ENCODE data around the gene PTCH1. TPM values are rescaled to one million over a fixed set of nuclear protein-coding genes. Genes with fewer than 3 reads are reported as not detected.

Gene PTCH1
- total RNA-seq, 1 experiment from 2014 or later, result 15.2 TPM

DNA sequence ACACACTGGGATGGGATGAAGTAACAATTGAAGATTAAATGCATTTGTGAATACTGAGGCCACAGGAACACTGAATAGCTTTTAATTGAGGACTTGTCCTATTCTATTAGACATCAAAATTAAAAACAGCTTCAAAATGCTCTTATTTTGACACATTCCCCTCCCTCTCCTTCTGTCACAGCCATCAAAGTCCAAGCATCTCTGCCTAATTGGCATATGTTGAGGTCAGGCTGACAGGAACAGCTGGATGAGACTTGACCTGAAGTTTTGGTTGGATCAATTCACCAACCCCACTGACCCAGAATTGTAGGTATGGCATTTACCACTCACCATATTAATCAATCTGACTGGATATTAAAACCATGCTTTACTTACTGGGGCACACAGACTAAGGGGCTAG lies 96.3 kb downstream of the PTCH1 start:
- ChIA-PET CTCF (no interaction called here), RAD21 (ENCODE audit: low non-redundant PET in 1 of 2, low total read pairs in 2 of 2, uncharacterized antibody in 2 of 2, unreplicated experiment in 2 of 2) (no interaction called here), POLR2A (interaction anchor here (0.7 kb wide), 1 partner anchor 869 kb away, joined by 3 read pairs; no protein-coding TSS in a partner anchor)
- Histone ChIP-seq H2AFZ (ENCODE audit: low read depth, low read length, poor library complexity, severe bottlenecking) (no peak overlapping the region), H3K4me2 (ENCODE audit: low read length) (no peak overlapping the region), H3K27me3 (ENCODE audit: insufficient read depth, low read length) (no peaks in the 10 kb centered on the region), H3K36me3 (ENCODE audit: control insufficient read depth in 1 of 2, insufficient read depth in 2 of 2, low read length in 2 of 2) (peaks cover 0 to 10% of the 10 kb centered on the region in 2 experiments; a peak in 1 of 4 replicates), H3K79me2 (ENCODE audit: insufficient read depth, low read length) (peaks cover 20% of the 10 kb centered on the region; the same call in 1 of the 2 replicates), H4K20me1 (ENCODE audit: insufficient read depth) (no peaks in the 10 kb centered on the region), H3K27ac (ENCODE audit: low read depth, low read length) (no peak overlapping the region), H3K9me2 (ENCODE audit: insufficient read depth) (no peaks in the 10 kb centered on the region), H3K9ac (ENCODE audit: low read length) (no peak overlapping the region), H3K4me3 (replicated peaks in 1 of 2; ENCODE audit: low read depth in 1 of 2, low read length in 2 of 2) (no peak overlapping the region), H3K4me1 (ENCODE audit: control insufficient read depth in 1 of 2, insufficient read depth in 2 of 2, low read length in 2 of 2) (peaks cover 0 to 5% of the 10 kb centered on the region in 2 experiments; a peak in 2 of 4 replicates), H3K9me3 (ENCODE audit: control insufficient read depth in 1 of 2, insufficient read depth in 1 of 2, low read depth in 1 of 2, low read length in 2 of 2) (peaks cover 5 to 10% of the 10 kb centered on the region in 2 experiments; a peak in 3 of 4 replicates)
- intact Hi-C loops (cut with micrococcal nuclease), result no loop called here
- no TSS peak for BruUV-seq (replicated peaks)
- no peak for DNase-seq (ENCODE audit: low read depth, low spot score)
- no peak for ATAC-seq
- TF ChIP-seq SRF (IDR thresholded peaks at IDR 0.05; ENCODE audit: low read depth) (no peak), ZNF274 (IDR thresholded peaks at IDR 0.05; ENCODE audit: low read depth, low read length) (no peak), POLR2A (IDR thresholded peaks at IDR 0.05; ENCODE audit: borderline replicate concordance, extremely low read depth, insufficient read depth, insufficient read length) (no peak), FOSL1 (IDR thresholded peaks at IDR 0.05; ENCODE audit: low read depth) (no peak), ELF1 (IDR thresholded peaks at IDR 0.05; ENCODE audit: borderline replicate concordance, low read depth) (no peak), EGR1 (IDR thresholded peaks at IDR 0.05; ENCODE audit: low read depth) (no peak), ZFX (IDR thresholded peaks at IDR 0.05) (no peak), SP1 (IDR thresholded peaks at IDR 0.05; ENCODE audit: low read depth) (no peak), EZH2 (IDR thresholded peaks at IDR 0.05) (no peak), RAD21 (IDR thresholded peaks at IDR 0.05; ENCODE audit: low read depth) (no peak), POLR2AphosphoS5 (IDR thresholded peaks at IDR 0.05; ENCODE audit: low read depth, low read length) (no peak), JUND (IDR thresholded peaks at IDR 0.05) (no peak), EZH2phosphoT487 (IDR thresholded peaks at IDR 0.05; ENCODE audit: borderline replicate concordance) (no peak), SIN3A (IDR thresholded peaks at IDR 0.05; ENCODE audit: low read depth) (no peak), CBX3 (IDR thresholded peaks at IDR 0.05; ENCODE audit: low read depth) (no peak), YY1 (IDR thresholded peaks at IDR 0.05; ENCODE audit: extremely low read depth, insufficient replicate concordance, low read depth, low read length) (no peak)
- TF ChIP-seq, protein P1, sequence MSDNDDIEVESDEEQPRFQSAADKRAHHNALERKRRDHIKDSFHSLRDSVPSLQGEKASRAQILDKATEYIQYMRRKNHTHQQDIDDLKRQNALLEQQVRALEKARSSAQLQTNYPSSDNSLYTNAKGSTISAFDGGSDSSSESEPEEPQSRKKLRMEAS (IDR thresholded peaks at IDR 0.05), result no peak
- TF ChIP-seq, protein P2, sequence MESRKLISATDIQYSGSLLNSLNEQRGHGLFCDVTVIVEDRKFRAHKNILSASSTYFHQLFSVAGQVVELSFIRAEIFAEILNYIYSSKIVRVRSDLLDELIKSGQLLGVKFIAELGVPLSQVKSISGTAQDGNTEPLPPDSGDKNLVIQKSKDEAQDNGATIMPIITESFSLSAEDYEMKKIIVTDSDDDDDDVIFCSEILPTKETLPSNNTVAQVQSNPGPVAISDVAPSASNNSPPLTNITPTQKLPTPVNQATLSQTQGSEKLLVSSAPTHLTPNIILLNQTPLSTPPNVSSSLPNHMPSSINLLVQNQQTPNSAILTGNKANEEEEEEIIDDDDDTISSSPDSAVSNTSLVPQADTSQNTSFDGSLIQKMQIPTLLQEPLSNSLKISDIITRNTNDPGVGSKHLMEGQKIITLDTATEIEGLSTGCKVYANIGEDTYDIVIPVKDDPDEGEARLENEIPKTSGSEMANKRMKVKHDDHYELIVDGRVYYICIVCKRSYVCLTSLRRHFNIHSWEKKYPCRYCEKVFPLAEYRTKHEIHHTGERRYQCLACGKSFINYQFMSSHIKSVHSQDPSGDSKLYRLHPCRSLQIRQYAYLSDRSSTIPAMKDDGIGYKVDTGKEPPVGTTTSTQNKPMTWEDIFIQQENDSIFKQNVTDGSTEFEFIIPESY (IDR thresholded peaks at IDR 0.05; ENCODE audit: extremely low read depth, insufficient replicate concordance, low read length), result no peak
- TF ChIP-seq, protein P3, sequence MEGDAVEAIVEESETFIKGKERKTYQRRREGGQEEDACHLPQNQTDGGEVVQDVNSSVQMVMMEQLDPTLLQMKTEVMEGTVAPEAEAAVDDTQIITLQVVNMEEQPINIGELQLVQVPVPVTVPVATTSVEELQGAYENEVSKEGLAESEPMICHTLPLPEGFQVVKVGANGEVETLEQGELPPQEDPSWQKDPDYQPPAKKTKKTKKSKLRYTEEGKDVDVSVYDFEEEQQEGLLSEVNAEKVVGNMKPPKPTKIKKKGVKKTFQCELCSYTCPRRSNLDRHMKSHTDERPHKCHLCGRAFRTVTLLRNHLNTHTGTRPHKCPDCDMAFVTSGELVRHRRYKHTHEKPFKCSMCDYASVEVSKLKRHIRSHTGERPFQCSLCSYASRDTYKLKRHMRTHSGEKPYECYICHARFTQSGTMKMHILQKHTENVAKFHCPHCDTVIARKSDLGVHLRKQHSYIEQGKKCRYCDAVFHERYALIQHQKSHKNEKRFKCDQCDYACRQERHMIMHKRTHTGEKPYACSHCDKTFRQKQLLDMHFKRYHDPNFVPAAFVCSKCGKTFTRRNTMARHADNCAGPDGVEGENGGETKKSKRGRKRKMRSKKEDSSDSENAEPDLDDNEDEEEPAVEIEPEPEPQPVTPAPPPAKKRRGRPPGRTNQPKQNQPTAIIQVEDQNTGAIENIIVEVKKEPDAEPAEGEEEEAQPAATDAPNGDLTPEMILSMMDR (IDR thresholded peaks at IDR 0.05 in 2 of 3, conservative IDR thresholded peaks at IDR 0.05 in 1 of 3; ENCODE audit: borderline replicate concordance in 1 of 3, insufficient read depth in 1 of 3, low read depth in 2 of 3, low read length in 2 of 3), result no peak
- TF ChIP-seq, protein P4, sequence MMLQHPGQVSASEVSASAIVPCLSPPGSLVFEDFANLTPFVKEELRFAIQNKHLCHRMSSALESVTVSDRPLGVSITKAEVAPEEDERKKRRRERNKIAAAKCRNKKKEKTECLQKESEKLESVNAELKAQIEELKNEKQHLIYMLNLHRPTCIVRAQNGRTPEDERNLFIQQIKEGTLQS (IDR thresholded peaks at IDR 0.05), result no peak

Data from HCT116 (cell line).